Measurements from ENCODE around the gene S100A16.
"Not testable (repeated sequence)": the region's sequence is repeated elsewhere in the genome, so short reads cannot be mapped to it uniquely, and the experiment has no call there.

Gene S100A16

GRCh38 chr1:153607381-153607780, 5.6 kb downstream of the S100A16 start:
- Histone ChIP-seq H3K27ac (ENCODE audit: low read length) (no peak overlapping the region), H3K4me1 (ENCODE audit: control insufficient read depth in 1 of 2, insufficient read depth in 2 of 2, low read length in 2 of 2) (peaks cover 13 to 16% of the 10 kb centered on the region in 2 donors), H3K36me3 (ENCODE audit: control insufficient read depth in 1 of 2, insufficient read depth in 2 of 2, low read length in 2 of 2) (peaks cover 16 to 25% of the 10 kb centered on the region in 2 donors), H3K9me3 (ENCODE audit: control insufficient read depth in 1 of 2, low read length in 2 of 2) (no peaks in the 10 kb centered on the region), H3K4me3 (ENCODE audit: low read depth in 1 of 2, low read length in 2 of 2) (no peak overlapping the region), H3K27me3 (ENCODE audit: low read depth, low read length) (no peaks in the 10 kb centered on the region)

GRCh38 chr1:153606194-153606593, 6.7 kb downstream of the S100A16 start:
- Histone ChIP-seq H3K27ac (ENCODE audit: low read length) (no peak overlapping the region), H3K9me3 (ENCODE audit: control insufficient read depth in 1 of 2, low read length in 2 of 2) (no peaks in the 10 kb centered on the region), H3K27me3 (ENCODE audit: low read depth, low read length) (no peaks in the 10 kb centered on the region), H3K4me1 (ENCODE audit: control insufficient read depth in 1 of 2, insufficient read depth in 2 of 2, low read length in 2 of 2) (peaks cover 12 to 13% of the 10 kb centered on the region in 2 donors), H3K36me3 (ENCODE audit: control insufficient read depth in 1 of 2, insufficient read depth in 2 of 2, low read length in 2 of 2) (peaks cover 16 to 25% of the 10 kb centered on the region in 2 donors), H3K4me3 (ENCODE audit: low read depth in 1 of 2, low read length in 2 of 2) (no peak overlapping the region)

- Histone ChIP-seq H3K27me3 (ENCODE audit: low read depth, low read length) (no peaks in the 10 kb centered on the region), H3K4me3 (ENCODE audit: low read depth in 1 of 2, low read length in 2 of 2) (no peak overlapping the region), H3K27ac (ENCODE audit: low read length) (no peak overlapping the region), H3K36me3 (ENCODE audit: control insufficient read depth in 1 of 2, insufficient read depth in 2 of 2, low read length in 2 of 2) (peaks cover 14 to 22% of the 10 kb centered on the region in 2 donors), H3K9me3 (ENCODE audit: control insufficient read depth in 1 of 2, low read length in 2 of 2) (no peaks in the 10 kb centered on the region), H3K4me1 (ENCODE audit: control insufficient read depth in 1 of 2, insufficient read depth in 2 of 2, low read length in 2 of 2) (peaks cover 4 to 5% of the 10 kb centered on the region in 2 donors)
These were observed 10.2 kb downstream of the S100A16 start for GRCh38 chr1:153602749-153603148.

- H3K4me3 ChIP-seq (ENCODE audit: low read depth in 1 of 2, low read length in 2 of 2) = no peak overlapping the region
- peaks cover 4 to 5% of the 10 kb centered on the region in 2 donors for H3K4me1 ChIP-seq (ENCODE audit: control insufficient read depth in 1 of 2, insufficient read depth in 2 of 2, low read length in 2 of 2)
- no peak overlapping the region for H3K27ac ChIP-seq (ENCODE audit: low read length)
- H3K9me3 ChIP-seq (ENCODE audit: control insufficient read depth in 1 of 2, low read length in 2 of 2) = no peaks in the 10 kb centered on the region
- H3K36me3 ChIP-seq (ENCODE audit: control insufficient read depth in 1 of 2, insufficient read depth in 2 of 2, low read length in 2 of 2) = no peaks in the 10 kb centered on the region
- H3K27me3 ChIP-seq (ENCODE audit: low read depth, low read length) = no peaks in the 10 kb centered on the region
These were observed 13.1 kb downstream of the S100A16 start for GRCh38 chr1:153599847-153600246.

GRCh38 chr1:153598309-153599172, 14.4 kb downstream of the S100A16 start:
- Histone ChIP-seq H3K27ac (ENCODE audit: low read length) (no peak overlapping the region), H3K4me3 (ENCODE audit: low read depth in 1 of 2, low read length in 2 of 2) (no peak overlapping the region), H3K4me1 (ENCODE audit: control insufficient read depth in 1 of 2, insufficient read depth in 2 of 2, low read length in 2 of 2) (peaks cover 4 to 5% of the 10 kb centered on the region in 2 donors), H3K27me3 (ENCODE audit: low read depth, low read length) (no peaks in the 10 kb centered on the region), H3K36me3 (ENCODE audit: control insufficient read depth in 1 of 2, insufficient read depth in 2 of 2, low read length in 2 of 2) (no peaks in the 10 kb centered on the region), H3K9me3 (ENCODE audit: control insufficient read depth in 1 of 2, low read length in 2 of 2) (no peaks in the 10 kb centered on the region)

GRCh38 chr1:153597206-153597605, 15.7 kb downstream of the S100A16 start:
- no peaks in the 10 kb centered on the region for H3K36me3 ChIP-seq (ENCODE audit: control insufficient read depth in 1 of 2, insufficient read depth in 2 of 2, low read length in 2 of 2)
- no peaks in the 10 kb centered on the region for H3K9me3 ChIP-seq (ENCODE audit: control insufficient read depth in 1 of 2, low read length in 2 of 2)
- peaks cover 4 to 5% of the 10 kb centered on the region in 2 donors for H3K4me1 ChIP-seq (ENCODE audit: control insufficient read depth in 1 of 2, insufficient read depth in 2 of 2, low read length in 2 of 2)
- no peak overlapping the region for H3K4me3 ChIP-seq (ENCODE audit: low read depth in 1 of 2, low read length in 2 of 2)
- H3K27ac ChIP-seq (ENCODE audit: low read length) = no peak overlapping the region
- H3K27me3 ChIP-seq (ENCODE audit: low read depth, low read length) = no peaks in the 10 kb centered on the region

- Histone ChIP-seq H3K4me3 (ENCODE audit: low read depth in 1 of 2, low read length in 2 of 2) (no peak overlapping the region), H3K36me3 (ENCODE audit: control insufficient read depth in 1 of 2, insufficient read depth in 2 of 2, low read length in 2 of 2) (no peaks in the 10 kb centered on the region), H3K27ac (ENCODE audit: low read length) (no peak overlapping the region), H3K27me3 (ENCODE audit: low read depth, low read length) (no peaks in the 10 kb centered on the region), H3K9me3 (ENCODE audit: control insufficient read depth in 1 of 2, low read length in 2 of 2) (no peaks in the 10 kb centered on the region), H3K4me1 (ENCODE audit: control insufficient read depth in 1 of 2, insufficient read depth in 2 of 2, low read length in 2 of 2) (no peaks in the 10 kb centered on the region)
These were observed 20.2 kb downstream of the S100A16 start for GRCh38 chr1:153592748-153593147.

GRCh38 chr1:153588482-153588881, 24.5 kb downstream of the S100A16 start:
- no peak overlapping the region for H3K27ac ChIP-seq (ENCODE audit: low read length)
- no peaks in the 10 kb centered on the region for H3K9me3 ChIP-seq (ENCODE audit: control insufficient read depth in 1 of 2, low read length in 2 of 2)
- no peaks in the 10 kb centered on the region for H3K36me3 ChIP-seq (ENCODE audit: control insufficient read depth in 1 of 2, insufficient read depth in 2 of 2, low read length in 2 of 2)
- H3K4me1 ChIP-seq (ENCODE audit: control insufficient read depth in 1 of 2, insufficient read depth in 2 of 2, low read length in 2 of 2) = no peaks in the 10 kb centered on the region
- H3K4me3 ChIP-seq (ENCODE audit: low read depth in 1 of 2, low read length in 2 of 2) = no peak overlapping the region
- H3K27me3 ChIP-seq (ENCODE audit: low read depth, low read length) = no peaks in the 10 kb centered on the region

- H3K4me3 ChIP-seq (ENCODE audit: low read depth in 1 of 2, low read length in 2 of 2); H3K4me1 ChIP-seq (ENCODE audit: control insufficient read depth in 1 of 2, insufficient read depth in 2 of 2, low read length in 2 of 2); H3K27me3 ChIP-seq (ENCODE audit: low read depth, low read length); H3K27ac ChIP-seq (ENCODE audit: low read length); H3K9me3 ChIP-seq (ENCODE audit: control insufficient read depth in 1 of 2, low read length in 2 of 2); H3K36me3 ChIP-seq (ENCODE audit: control insufficient read depth in 1 of 2, insufficient read depth in 2 of 2, low read length in 2 of 2): not testable (repeated sequence)
These were observed 24.9 kb downstream of the S100A16 start for GRCh38 chr1:153588033-153588432.

- no peak overlapping the region for H3K4me3 ChIP-seq (ENCODE audit: low read depth in 1 of 2, low read length in 2 of 2)
- no peaks in the 10 kb centered on the region for H3K9me3 ChIP-seq (ENCODE audit: control insufficient read depth in 1 of 2, low read length in 2 of 2)
- H3K4me1 ChIP-seq (ENCODE audit: control insufficient read depth in 1 of 2, insufficient read depth in 2 of 2, low read length in 2 of 2) = no peaks in the 10 kb centered on the region
- no peaks in the 10 kb centered on the region for H3K27me3 ChIP-seq (ENCODE audit: low read depth, low read length)
- no peaks in the 10 kb centered on the region for H3K36me3 ChIP-seq (ENCODE audit: control insufficient read depth in 1 of 2, insufficient read depth in 2 of 2, low read length in 2 of 2)
- no peak overlapping the region for H3K27ac ChIP-seq (ENCODE audit: low read length)
These were observed 25.6 kb downstream of the S100A16 start for GRCh38 chr1:153587314-153587713.

- Histone ChIP-seq H3K27ac (ENCODE audit: low read length) (no peak overlapping the region), H3K4me3 (ENCODE audit: low read depth in 1 of 2, low read length in 2 of 2) (no peak overlapping the region), H3K9me3 (ENCODE audit: control insufficient read depth in 1 of 2, low read length in 2 of 2) (no peaks in the 10 kb centered on the region), H3K27me3 (ENCODE audit: low read depth, low read length) (no peaks in the 10 kb centered on the region), H3K4me1 (ENCODE audit: control insufficient read depth in 1 of 2, insufficient read depth in 2 of 2, low read length in 2 of 2) (no peaks in the 10 kb centered on the region), H3K36me3 (ENCODE audit: control insufficient read depth in 1 of 2, insufficient read depth in 2 of 2, low read length in 2 of 2) (no peaks in the 10 kb centered on the region)
These were observed 26.6 kb downstream of the S100A16 start for GRCh38 chr1:153586347-153586746.

- no peak overlapping the region for H3K4me3 ChIP-seq (ENCODE audit: low read depth in 1 of 2, low read length in 2 of 2)
- H3K27me3 ChIP-seq (ENCODE audit: low read depth, low read length) = no peaks in the 10 kb centered on the region
- H3K4me1 ChIP-seq (ENCODE audit: control insufficient read depth in 1 of 2, insufficient read depth in 2 of 2, low read length in 2 of 2) = no peaks in the 10 kb centered on the region
- H3K9me3 ChIP-seq (ENCODE audit: control insufficient read depth in 1 of 2, low read length in 2 of 2) = no peaks in the 10 kb centered on the region
- no peak overlapping the region for H3K27ac ChIP-seq (ENCODE audit: low read length)
- no peaks in the 10 kb centered on the region for H3K36me3 ChIP-seq (ENCODE audit: control insufficient read depth in 1 of 2, insufficient read depth in 2 of 2, low read length in 2 of 2)
These were observed 27.9 kb downstream of the S100A16 start for GRCh38 chr1:153585006-153585405.

Measured in muscle layer of duodenum (tissue), 2 donors.